Testis (tissue), 3 donors: ENCODE data around the gene NR3C1. TPM values are rescaled to one million over a fixed set of nuclear protein-coding genes. Genes with fewer than 3 reads are reported as not detected.

Experiments
- DNase-seq: peaks from one replicate; pipeline ENCODE4 v3.0.0-alpha.2; 2019
- H3K27ac ChIP-seq, 2 donors: fragments of 200-600 bp; sonication (generic); one replicate each; pipeline ENCODE4 v1.5.1; 2019
- H3K27me3 ChIP-seq: fragments of 200-600 bp; sonication (generic); one replicate; pipeline ENCODE4 v1.5.1; 2019
- H3K36me3 ChIP-seq: fragments of 200-600 bp; sonication (generic); one replicate; pipeline ENCODE4 v1.5.1; 2017; ENCODE audit warnings: low read depth; ENCODE audit errors: missing control alignments
- H3K4me1 ChIP-seq: fragments of 200-600 bp; sonication (generic); one replicate; pipeline ENCODE4 v1.5.1; 2019
- H3K4me3 ChIP-seq, 2 donors: fragments of 200-600 bp; sonication (generic); one replicate each; pipeline ENCODE4 v1.5.1; 2017 to 2019
- H3K9me3 ChIP-seq: fragments of 200-600 bp; sonication (generic); one replicate; pipeline ENCODE4 v1.5.1; 2017
- POLR2A ChIP-seq: fragments of 450-650 bp; IDR thresholded peaks from one replicate; pipeline ENCODE4 v1.6.1; 2017; ENCODE audit warnings: antibody characterized with exemption, mild to moderate bottlenecking, moderate library complexity
- WGBS, 2 donors: methylation state at CpG; one replicate each; pipeline ENCODE4 v1.1.5; 2018; 5-methylcytosine and 5-hydroxymethylcytosine counted together
- intact Hi-C: fragments of 100-400 bp; cut with DNase I; formaldehyde crosslinking; loops from one replicate; pipeline ENCODE4 v1.15.1; 2023; ENCODE audit warnings: low total_unique reads
- polyA plus RNA-seq: library from polyadenylated mRNA; stranded (reverse); fragments of 350-450 nt; fragmentation: Illumina TruSeq; extraction: RNeasy Lipid Tissue Mini Kit (QIAGEN cat#74804); gene quantifications from one replicate; pipeline ENCODE4 v1.2.3, GENCODE V29; 2014; ENCODE audit warnings: low read depth, low replicate concordance; ENCODE audit not compliant: insufficient read depth
- total RNA-seq, 2 donors: library from RNA; depleted of rRNA; stranded (reverse); fragments of >200 nt; gene quantifications; one replicate each; pipeline ENCODE4 v1.2.3, GENCODE V29; 2016
- TF ChIP-seq, protein P1 (sequence below), 3 experiments: fragments of 450-650 bp in 2 of 3; fragments of 200-600 bp in 1 of 3; sonication (generic) in 1 of 3; IDR thresholded peaks; one replicate each; pipeline ENCODE4 v1.5.1; 2016 to 2019; ENCODE audit warnings: antibody characterized with exemption in 3 of 3, mild to moderate bottlenecking in 2 of 3, moderate library complexity in 1 of 3

The NR3C1 gene
- total and polyA plus RNA-seq, 3 donors from 2014 or later, result 33.2 to 37.7 (median 34.3) TPM

DNA sequence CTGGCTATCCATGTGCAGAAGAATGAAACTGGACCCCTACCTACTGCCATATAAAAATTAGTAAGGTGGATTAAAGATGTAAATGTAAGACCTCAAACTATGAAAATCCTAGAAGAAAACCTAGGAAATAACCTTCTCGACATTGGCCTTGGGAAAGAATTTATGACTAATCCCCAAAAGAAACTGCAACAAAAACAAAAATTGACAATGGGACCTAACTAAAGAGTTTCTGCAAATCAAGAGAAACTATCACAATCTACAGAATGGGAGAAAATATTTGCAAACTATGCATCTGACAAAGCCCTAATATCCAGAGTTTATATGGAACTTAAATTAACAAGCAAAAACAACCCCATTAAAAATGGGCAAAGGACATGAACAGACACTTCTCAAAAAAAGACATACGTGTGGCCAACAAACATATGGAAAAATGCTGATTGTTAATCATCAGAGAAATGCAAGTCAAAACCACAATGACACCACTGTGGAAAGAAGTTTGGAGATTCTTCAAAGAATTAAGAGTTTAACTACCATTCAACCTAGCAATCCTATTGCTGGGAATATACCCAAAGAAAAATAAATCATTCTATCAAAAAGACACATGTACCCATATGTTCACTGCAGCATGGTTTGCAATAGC, 98.5 kb downstream of the NR3C1 start:
- no peak for DNase-seq
- Histone ChIP-seq H3K4me3 (no peak overlapping the region), H3K27ac (no peak overlapping the region), H3K36me3 (no peaks in the 10 kb centered on the region), H3K4me1 (no peaks in the 10 kb centered on the region), H3K9me3 (no peaks in the 10 kb centered on the region), H3K27me3 (no peaks in the 10 kb centered on the region)
- TF ChIP-seq, protein P1, sequence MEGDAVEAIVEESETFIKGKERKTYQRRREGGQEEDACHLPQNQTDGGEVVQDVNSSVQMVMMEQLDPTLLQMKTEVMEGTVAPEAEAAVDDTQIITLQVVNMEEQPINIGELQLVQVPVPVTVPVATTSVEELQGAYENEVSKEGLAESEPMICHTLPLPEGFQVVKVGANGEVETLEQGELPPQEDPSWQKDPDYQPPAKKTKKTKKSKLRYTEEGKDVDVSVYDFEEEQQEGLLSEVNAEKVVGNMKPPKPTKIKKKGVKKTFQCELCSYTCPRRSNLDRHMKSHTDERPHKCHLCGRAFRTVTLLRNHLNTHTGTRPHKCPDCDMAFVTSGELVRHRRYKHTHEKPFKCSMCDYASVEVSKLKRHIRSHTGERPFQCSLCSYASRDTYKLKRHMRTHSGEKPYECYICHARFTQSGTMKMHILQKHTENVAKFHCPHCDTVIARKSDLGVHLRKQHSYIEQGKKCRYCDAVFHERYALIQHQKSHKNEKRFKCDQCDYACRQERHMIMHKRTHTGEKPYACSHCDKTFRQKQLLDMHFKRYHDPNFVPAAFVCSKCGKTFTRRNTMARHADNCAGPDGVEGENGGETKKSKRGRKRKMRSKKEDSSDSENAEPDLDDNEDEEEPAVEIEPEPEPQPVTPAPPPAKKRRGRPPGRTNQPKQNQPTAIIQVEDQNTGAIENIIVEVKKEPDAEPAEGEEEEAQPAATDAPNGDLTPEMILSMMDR (IDR thresholded peaks at IDR 0.05), result no peak
- 94 to 99% methylated on average over 2 of the region's 2 CpGs for WGBS, 2 donors
- intact Hi-C loops, result no loop called here

DNA sequence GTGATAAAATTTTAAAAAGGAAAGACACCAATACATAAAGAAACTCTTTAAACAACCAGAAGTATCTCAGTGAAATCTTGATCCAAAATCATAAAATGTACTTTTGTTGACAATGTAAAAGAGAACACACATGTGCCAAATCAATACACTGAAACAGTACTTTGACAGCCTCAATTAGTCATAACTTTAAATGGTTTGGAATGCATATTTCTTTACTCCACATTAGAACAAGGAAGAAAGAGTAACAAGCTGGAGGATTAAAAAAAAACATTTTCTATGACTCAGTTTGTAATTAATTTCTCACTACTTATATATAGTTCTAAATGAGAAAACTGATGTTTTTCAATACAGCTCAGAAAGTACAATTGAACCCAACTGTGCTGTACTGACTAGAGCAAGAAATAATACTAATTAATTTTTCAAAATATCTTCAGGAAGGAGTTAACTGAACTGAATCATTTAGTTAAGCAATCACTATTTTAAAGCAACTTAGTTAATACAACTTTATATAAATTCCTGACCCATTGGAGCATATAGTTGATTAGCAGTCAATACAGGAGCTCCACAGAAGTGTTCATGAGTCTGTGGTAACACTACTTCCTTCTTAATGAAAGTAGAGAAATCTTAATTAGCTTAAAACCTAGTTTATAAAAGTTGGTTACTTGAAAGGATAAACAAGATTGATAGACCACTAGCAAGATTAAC, 101.0 kb downstream of the NR3C1 start:
- Histone ChIP-seq H3K9me3 (no peaks in the 10 kb centered on the region), H3K27ac (no peak overlapping the region), H3K27me3 (no peaks in the 10 kb centered on the region), H3K4me1 (no peaks in the 10 kb centered on the region), H3K4me3 (no peak overlapping the region), H3K36me3 (no peaks in the 10 kb centered on the region)
- DNase-seq, result no peak
- TF ChIP-seq POLR2A, result no peak
- TF ChIP-seq, protein P1 (IDR thresholded peaks at IDR 0.05), result no peak
- intact Hi-C loops, result no loop called here

DNA sequence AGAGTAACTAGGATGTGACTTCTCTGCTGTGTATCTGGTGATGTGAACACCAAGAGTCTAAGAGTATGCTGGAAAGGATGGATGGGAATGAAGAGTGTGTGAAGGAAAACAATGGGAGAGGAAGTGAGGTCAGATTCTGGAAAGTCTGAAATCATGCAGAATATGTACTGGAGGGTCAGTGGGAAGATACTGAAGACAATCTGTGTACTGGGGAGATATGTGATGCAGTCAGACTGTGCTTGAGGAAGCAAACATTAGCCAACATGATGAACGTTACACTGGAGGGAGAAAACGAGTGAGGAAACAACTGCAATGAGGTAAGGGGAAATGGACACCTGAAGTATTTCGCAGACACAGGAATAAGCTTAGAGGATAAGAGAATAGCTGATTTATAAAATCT, 105.7 kb downstream of the NR3C1 start:
- DNase-seq, result no peak
- intact Hi-C loops, result no loop called here
- Histone ChIP-seq H3K4me3 (no peak overlapping the region), H3K9me3 (no peaks in the 10 kb centered on the region), H3K4me1 (no peaks in the 10 kb centered on the region), H3K27ac (no peak overlapping the region), H3K27me3 (no peaks in the 10 kb centered on the region), H3K36me3 (no peaks in the 10 kb centered on the region)
- TF ChIP-seq POLR2A, result no peak
- TF ChIP-seq, protein P1 (IDR thresholded peaks at IDR 0.05), result no peak
- WGBS, 2 donors, result 82 to 85% methylated on average over 3 of the region's 3 CpGs

DNA sequence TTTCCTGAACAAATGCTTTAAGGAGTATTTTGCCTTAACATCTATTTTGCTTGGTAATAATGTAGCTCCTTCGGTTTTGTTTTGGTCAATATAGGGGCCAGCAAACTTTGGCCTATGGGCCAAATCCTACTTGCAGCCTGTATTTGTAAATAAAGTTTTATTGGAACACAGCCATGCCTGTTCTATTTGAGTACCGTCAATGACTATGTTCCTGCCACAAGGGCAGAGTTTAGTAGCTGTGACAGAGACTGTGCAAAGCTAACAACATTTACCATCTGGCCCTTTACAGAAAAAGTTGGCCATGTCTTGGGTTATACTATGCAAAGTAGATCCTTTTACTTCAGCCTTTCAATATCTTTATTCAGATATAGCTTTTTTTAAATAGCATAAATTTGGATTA, 113.4 kb downstream of the NR3C1 start:
- Histone ChIP-seq H3K27ac (no peak overlapping the region), H3K9me3 (no peaks in the 10 kb centered on the region), H3K27me3 (no peaks in the 10 kb centered on the region), H3K4me3 (no peak overlapping the region), H3K4me1 (no peaks in the 10 kb centered on the region), H3K36me3 (no peaks in the 10 kb centered on the region)
- intact Hi-C loops, result no loop called here
- TF ChIP-seq POLR2A, result no peak
- TF ChIP-seq, protein P1 (IDR thresholded peaks at IDR 0.05), result no peak
- 83 to 85% methylated on average over 2 of the region's 2 CpGs for WGBS, 2 donors
- no peak for DNase-seq

DNA sequence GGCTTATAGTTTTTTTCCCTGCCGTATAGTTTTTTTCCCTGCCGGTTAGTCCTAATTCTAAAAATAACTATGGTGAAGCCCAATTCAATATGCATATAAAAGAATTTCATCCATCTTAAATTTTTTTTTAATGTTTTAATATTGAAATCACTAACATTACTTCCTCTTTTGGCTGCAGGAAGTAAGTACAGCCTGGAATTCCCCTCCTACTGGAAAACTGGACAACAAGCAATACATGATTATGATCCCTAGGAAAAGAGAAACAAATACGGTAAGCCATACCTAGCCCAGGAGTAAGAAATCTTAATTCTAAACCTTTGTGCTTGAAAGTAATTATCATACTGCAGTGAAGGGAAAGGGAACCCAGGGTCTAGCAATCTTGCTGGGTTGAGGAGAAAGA, 119.0 kb downstream of the NR3C1 start:
- no peaks in the 10 kb centered on the region for H3K9me3 ChIP-seq

More for the DNA sequence above, 119.0 kb downstream of the NR3C1 start:
- no peak overlapping the region for H3K27ac ChIP-seq
- H3K4me1 ChIP-seq, result no peaks in the 10 kb centered on the region
- no peak for DNase-seq
- intact Hi-C loops, result no loop called here
- H3K36me3 ChIP-seq, result no peaks in the 10 kb centered on the region
- no peak for TF ChIP-seq POLR2A
- TF ChIP-seq, protein P1 (IDR thresholded peaks at IDR 0.05), result no peak
- no peaks in the 10 kb centered on the region for H3K27me3 ChIP-seq
- 89 to 90% methylated on average over 3 of the region's 3 CpGs for WGBS, 2 donors
- no peak overlapping the region for H3K4me3 ChIP-seq
